Gastrocnemius medialis (tissue), 4 donors: Measurements from ENCODE around the gene IL17C.

ENCODE experiments used
- CTCF ChIP-seq, 5 experiments: fragments of 450-650 bp in 3 of 5; fragments of 200-600 bp in 2 of 5; sonication (generic) in 2 of 5; IDR thresholded peaks in 4 of 5; conservative IDR thresholded peaks in 1 of 5; 1 replicate in 4 of 5; 2 replicates in 1 of 5; pipeline ENCODE4 v1.5.1; 2016 to 2019; ENCODE audit warnings: antibody characterized with exemption in 5 of 5, mild to moderate bottlenecking in 3 of 5, moderate library complexity in 3 of 5
- POLR2A ChIP-seq, 2 donors: fragments of 450-650 bp; IDR thresholded peaks; one replicate each; pipeline ENCODE4 v1.6.1; 2017; ENCODE audit warnings: antibody characterized with exemption in 2 of 2, mild to moderate bottlenecking in 2 of 2, moderate library complexity in 2 of 2

- TF ChIP-seq CTCF (IDR thresholded peaks at IDR 0.05 in 4 of 5, conservative IDR thresholded peaks at IDR 0.05 in 1 of 5) (no peak), POLR2A (IDR thresholded peaks at IDR 0.05) (no peak)
Observed at GRCh38 chr16:88610080-88610479, 28.3 kb upstream of the IL17C start.
